Measurements from ENCODE around the gene MIGA1. TPM values are rescaled to one million over a fixed set of nuclear protein-coding genes. Genes with fewer than 3 reads are reported as not detected.

Gene MIGA1
- total and polyA plus RNA-seq, 9 of the 15 experiments (the other 6 are each of a cell fraction or from before 2014, with no cell fraction given) = 1.6 to 5.1 (median 2.9) TPM

DNA sequence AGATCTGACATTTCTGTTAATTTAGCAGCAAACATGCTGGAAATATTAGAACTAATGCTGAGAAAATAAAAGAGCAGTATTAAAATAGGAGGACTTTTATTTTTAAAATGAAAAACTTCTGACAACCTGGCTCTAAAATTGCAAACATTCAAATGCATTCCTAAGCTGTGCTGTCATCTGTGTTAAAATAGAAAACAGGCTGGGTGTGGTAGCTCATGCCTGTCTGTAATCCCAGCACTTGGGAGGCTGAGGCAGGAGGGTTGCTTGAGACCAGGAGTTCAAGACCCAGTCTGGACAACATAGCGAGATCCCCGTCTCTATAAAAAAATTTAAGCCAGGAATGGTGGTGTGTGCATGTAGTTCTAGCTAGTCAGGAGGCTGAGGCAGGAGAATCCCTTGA is 44.6 kb downstream of the MIGA1 start:
- Histone ChIP-seq H3K4me3 (no peak overlapping the region), H3K4me1 (replicated peaks in 1 of 2; ENCODE audit: control insufficient read depth in 2 of 2, insufficient read depth in 2 of 2, low read length in 2 of 2) (no peaks in the 10 kb centered on the region; a peak in 1 of 5 replicates)
- 50% methylated on average over 2 of the region's 2 CpGs for WGBS (ENCODE audit: insufficient coverage, low coverage, missing lambda C conversion rate)

DNA sequence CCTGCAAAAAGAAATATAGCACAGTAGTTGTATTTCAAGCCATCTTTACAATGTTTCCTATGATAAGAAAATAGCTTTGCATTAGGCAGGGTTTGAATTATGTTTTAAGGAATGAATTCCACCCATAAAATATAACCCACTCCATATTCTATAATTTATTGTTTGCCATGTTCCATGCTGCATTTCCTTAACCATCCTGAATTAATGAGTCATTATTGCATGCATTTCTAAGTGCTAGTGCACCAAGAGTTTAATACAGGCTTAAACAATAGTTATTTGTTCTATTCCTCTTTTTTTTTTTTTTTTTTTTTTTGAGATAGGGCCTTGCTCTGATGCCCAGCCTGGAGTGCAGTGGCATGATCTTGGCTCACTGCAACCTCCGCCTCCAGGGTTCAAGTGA is 45.2 kb downstream of the MIGA1 start:
- DNase-seq (ENCODE audit: extremely low read depth in 1 of 4, low spot score in 3 of 4) = no peak
- Histone ChIP-seq H2AFZ (ENCODE audit: low read depth, low read length) (no peak overlapping the region), H3K9me3 (replicated peaks; ENCODE audit: control insufficient read depth, insufficient read depth, low read depth, low read length) (no peaks in the 10 kb centered on the region), H3K9ac (ENCODE audit: insufficient read depth in 1 of 2, low read depth in 2 of 2, low read length in 2 of 2) (no peak overlapping the region), H3K4me1 (replicated peaks in 1 of 2; ENCODE audit: control insufficient read depth in 2 of 2, insufficient read depth in 2 of 2, low read length in 2 of 2) (no peaks in the 10 kb centered on the region; a peak in 1 of 5 replicates), H3K4me2 (ENCODE audit: insufficient read depth, low read length) (no peak overlapping the region), H3K9me1 (ENCODE audit: control insufficient read depth, insufficient read depth, low read length) (no peaks in the 10 kb centered on the region), H3K36me3 (ENCODE audit: control insufficient read depth, insufficient read depth, low read length) (peaks cover 5% of the 10 kb centered on the region; the same call in 2 of the 3 replicates), H3K27me3 (ENCODE audit: control insufficient read depth in 2 of 2, insufficient read depth in 2 of 2, low read length in 2 of 2) (no peaks in the 10 kb centered on the region), H3K79me2 (ENCODE audit: control insufficient read depth, insufficient read depth, low read length) (no peaks in the 10 kb centered on the region), H4K20me1 (replicated peaks; ENCODE audit: control insufficient read depth, insufficient read depth, low read length) (no peaks in the 10 kb centered on the region), H3K4me3 (no peak overlapping the region), H3K27ac (ENCODE audit: extremely low read depth, low read depth, low read length) (no peak overlapping the region)
- no peak for ATAC-seq
- no peak for FAIRE-seq
- ChIA-PET POLR2A (no interaction called here), CTCF (ENCODE audit: low intra/inter-chr PET ratio) (interaction anchor here (0.6 to 2.7 kb wide), 2 partner anchors 99 to 289 kb away, joined by 6 to 15 read pairs; no protein-coding TSS in a partner anchor)
- intact Hi-C loops (cut with micrococcal nuclease) = loop anchor here (2.0 kb wide), 2 partner anchors 76 to 290 kb away; no protein-coding TSS in a partner anchor
- 100% methylated on average over 1 of the region's 1 CpG for WGBS (ENCODE audit: insufficient coverage, low coverage, missing lambda C conversion rate)
- TF ChIP-seq ETV5 (CRISPR knock-in tag; IDR thresholded peaks at IDR 0.05; ENCODE audit: low read depth) (no peak), SAP30 (IDR thresholded peaks at IDR 0.05; ENCODE audit: borderline replicate concordance, insufficient read depth, low read depth, low read length, poor library complexity, severe bottlenecking) (no peak), BRF1 (IDR thresholded peaks at IDR 0.05; ENCODE audit: borderline replicate concordance, extremely low read depth, insufficient read length) (no peak), MYNN (IDR thresholded peaks at IDR 0.05) (no peak), MYNN (CRISPR knock-in tag; IDR thresholded peaks at IDR 0.05) (no peak), KAT8 (IDR thresholded peaks at IDR 0.05; ENCODE audit: low read depth) (no peak), HMGXB4 (CRISPR knock-in tag; IDR thresholded peaks at IDR 0.05) (no peak), SOX6 (IDR thresholded peaks at IDR 0.05) (no peak), CAMTA2 (CRISPR knock-in tag; conservative IDR thresholded peaks at IDR 0.05) (no peak)
- in situ Hi-C loops (cut with MboI) = no loop called here
- no TSS peak for BruUV-seq (replicated peaks)

More for the DNA sequence above, 44.6 kb downstream of the MIGA1 start:
- Histone ChIP-seq H2AFZ (ENCODE audit: low read depth, low read length) (no peak overlapping the region), H3K36me3 (ENCODE audit: control insufficient read depth, insufficient read depth, low read length) (peaks cover 5% of the 10 kb centered on the region; the same call in 2 of the 3 replicates), H3K27ac (ENCODE audit: extremely low read depth, low read depth, low read length) (no peak overlapping the region), H3K27me3 (ENCODE audit: control insufficient read depth in 2 of 2, insufficient read depth in 2 of 2, low read length in 2 of 2) (no peaks in the 10 kb centered on the region), H3K79me2 (ENCODE audit: control insufficient read depth, insufficient read depth, low read length) (no peaks in the 10 kb centered on the region), H4K20me1 (replicated peaks; ENCODE audit: control insufficient read depth, insufficient read depth, low read length) (no peaks in the 10 kb centered on the region), H3K9me3 (replicated peaks; ENCODE audit: control insufficient read depth, insufficient read depth, low read depth, low read length) (no peaks in the 10 kb centered on the region), H3K9ac (ENCODE audit: insufficient read depth in 1 of 2, low read depth in 2 of 2, low read length in 2 of 2) (no peak overlapping the region), H3K9me1 (ENCODE audit: control insufficient read depth, insufficient read depth, low read length) (no peaks in the 10 kb centered on the region), H3K4me2 (ENCODE audit: insufficient read depth, low read length) (no peak overlapping the region)
- no peak for DNase-seq (ENCODE audit: extremely low read depth in 1 of 4, low spot score in 3 of 4)
- ChIA-PET POLR2A (interaction anchor here (1.0 kb wide), 1 partner anchor 12 kb away, joined by 4 read pairs; no protein-coding TSS in a partner anchor), CTCF (ENCODE audit: low intra/inter-chr PET ratio) (interaction anchor here (0.6 to 2.7 kb wide), 2 partner anchors 99 to 290 kb away, joined by 6 to 15 read pairs; no protein-coding TSS in a partner anchor)
- TF ChIP-seq CEBPB (tag; IDR thresholded peaks at IDR 0.05) (no peak), TCF3 (CRISPR knock-in tag; IDR thresholded peaks at IDR 0.05) (no peak)
- no peak for ATAC-seq
- FAIRE-seq = no peak
- intact Hi-C loops (cut with micrococcal nuclease) = loop anchor here (2.0 kb wide), 2 partner anchors 77 to 291 kb away; no protein-coding TSS in a partner anchor
- in situ Hi-C loops (cut with MboI) = no loop called here
- BruUV-seq (replicated peaks) = no TSS peak

All from K562 (cell line).